ENCODE results near the gene PTPN1.

The PTPN1 gene

DNA sequence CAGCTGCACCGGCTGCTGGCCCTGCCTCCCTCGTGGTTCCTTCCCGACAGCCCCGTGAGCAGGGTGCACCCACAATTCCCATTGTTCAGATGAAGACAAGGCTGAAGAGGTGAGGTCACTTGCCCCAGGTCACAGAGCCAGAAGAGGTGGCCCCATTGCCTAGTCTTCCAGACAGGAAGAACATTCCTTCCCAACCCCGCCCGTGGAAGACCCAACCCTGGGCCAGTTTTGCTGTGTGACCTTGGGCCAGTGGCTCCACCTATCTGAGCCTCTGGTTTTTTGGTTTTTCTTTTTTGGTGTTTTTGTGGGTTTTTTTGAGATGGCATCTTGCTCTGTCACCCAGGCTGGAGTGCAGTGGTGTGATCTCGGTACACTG is 119.5 kb downstream of the PTPN1 start:
- no peak overlapping the region for H3K4me3 ChIP-seq (ENCODE audit: low read depth, low read length)
- TF ChIP-seq CTCF (IDR thresholded peaks at IDR 0.05; ENCODE audit: control insufficient read depth, extremely low read depth, insufficient read depth): no peak

DNA sequence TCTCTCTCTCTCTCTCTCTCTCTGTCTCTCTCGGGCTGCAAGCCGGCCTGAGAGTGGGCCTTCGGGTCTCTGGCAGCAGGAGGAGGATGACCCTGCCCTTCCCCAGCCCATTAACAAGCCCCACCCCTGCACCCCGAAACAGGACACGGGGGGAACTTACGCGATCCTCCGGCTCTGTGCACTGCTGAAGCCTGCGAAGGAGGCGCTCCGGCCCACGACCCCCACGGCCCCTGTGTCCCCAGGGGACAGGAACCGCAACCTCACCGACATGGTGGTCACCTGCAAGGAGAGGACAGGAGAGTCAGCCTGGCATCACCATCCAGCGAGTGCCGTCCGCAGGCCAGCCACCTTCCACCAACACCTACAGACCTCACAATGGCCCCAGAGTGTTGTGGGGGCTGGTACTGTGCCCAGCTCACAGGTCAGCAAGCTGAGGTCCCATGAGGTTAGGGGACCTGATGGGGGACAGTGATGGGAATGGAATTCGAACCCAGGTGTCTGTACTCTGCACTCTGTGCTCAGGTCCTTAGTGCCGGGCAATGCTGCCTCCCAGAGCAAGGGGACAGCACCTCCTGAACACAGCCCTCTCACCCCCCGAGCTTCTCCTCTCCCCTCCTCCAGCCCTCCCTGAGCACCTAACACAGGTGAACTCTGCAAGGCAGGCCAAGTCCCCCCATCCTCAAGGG is 120.5 kb downstream of the PTPN1 start:
- TF ChIP-seq CTCF (IDR thresholded peaks at IDR 0.05; ENCODE audit: control insufficient read depth, extremely low read depth, insufficient read depth): no peak
- no peak overlapping the region for H3K4me3 ChIP-seq (ENCODE audit: low read depth, low read length)
- no peak for DNase-seq (ENCODE audit: low read depth)

More for the DNA sequence above, 119.5 kb downstream of the PTPN1 start:
- no peak for DNase-seq (ENCODE audit: low read depth)

GRCh38 chr20:50632236-50632635 is 122.1 kb downstream of the PTPN1 start:
- DNase-seq (ENCODE audit: low read depth): no peak
- H3K4me3 ChIP-seq (ENCODE audit: low read depth, low read length): no peak overlapping the region
- TF ChIP-seq CTCF (IDR thresholded peaks at IDR 0.05; ENCODE audit: control insufficient read depth, extremely low read depth, insufficient read depth): no peak

DNA sequence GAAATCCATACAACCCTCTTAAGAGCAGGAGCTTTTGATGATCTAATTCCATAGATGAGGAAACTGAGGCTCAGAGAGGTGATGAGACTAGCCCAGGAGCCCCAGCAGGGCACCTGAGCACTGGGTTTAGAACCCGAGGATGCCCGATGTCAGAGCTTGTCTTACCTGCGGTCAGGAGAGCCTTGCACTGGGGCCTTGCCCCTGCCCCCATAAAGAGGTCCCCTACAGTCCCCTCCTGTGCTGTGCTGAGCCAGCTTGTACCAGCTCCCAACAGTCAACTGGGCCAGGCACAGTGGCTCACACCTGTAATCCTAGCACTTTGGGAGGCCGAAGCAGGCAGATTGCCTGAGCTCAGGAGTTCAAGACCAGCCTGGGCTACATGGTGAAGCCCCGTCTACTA is 122.5 kb downstream of the PTPN1 start:
- no peak overlapping the region for H3K4me3 ChIP-seq (ENCODE audit: low read depth, low read length)
- no peak for TF ChIP-seq CTCF (IDR thresholded peaks at IDR 0.05; ENCODE audit: control insufficient read depth, extremely low read depth, insufficient read depth)
- DNase-seq (ENCODE audit: low read depth): no peak

- DNase-seq (ENCODE audit: low read depth): no peak
- no peak overlapping the region for H3K4me3 ChIP-seq (ENCODE audit: low read depth, low read length)
- TF ChIP-seq CTCF (IDR thresholded peaks at IDR 0.05; ENCODE audit: control insufficient read depth, extremely low read depth, insufficient read depth): no peak
Measured at GRCh38 chr20:50633361-50633760, 123.2 kb downstream of the PTPN1 start.

DNA sequence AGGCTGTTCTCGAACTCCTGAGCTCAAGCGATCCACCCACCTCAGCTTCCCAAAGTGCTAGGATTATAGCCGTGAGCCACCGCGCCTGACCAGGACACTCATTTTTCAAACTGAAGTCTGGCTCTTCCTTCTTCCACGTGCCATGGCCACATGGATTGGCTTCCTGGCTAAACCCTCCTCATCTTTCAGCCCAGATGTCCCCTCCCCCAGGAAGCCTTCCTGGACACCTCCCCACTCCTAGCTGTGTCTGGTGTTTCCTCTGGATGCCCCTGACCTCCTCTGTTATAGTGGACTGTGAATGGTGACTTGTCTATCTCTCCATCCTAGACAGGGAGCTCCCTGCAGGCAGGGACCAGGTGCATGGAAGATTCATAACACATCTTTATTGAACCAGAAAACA is 124.0 kb downstream of the PTPN1 start:
- H3K4me3 ChIP-seq (ENCODE audit: low read depth, low read length): no peak overlapping the region
- DNase-seq (ENCODE audit: low read depth): no peak
- no peak for TF ChIP-seq CTCF (IDR thresholded peaks at IDR 0.05; ENCODE audit: control insufficient read depth, extremely low read depth, insufficient read depth)

All from LNCaP clone FGC (cell line).